Mucosa of rectum (tissue), 2 donors: ENCODE measurements around the gene BAHCC1.

ENCODE experiments used
- H3K27ac ChIP-seq, 2 donors: one replicate each; pipeline ENCODE4 v1.7.0; 2013; ENCODE audit warnings: inconsistent platforms in 2 of 2, low read depth in 2 of 2, low read length in 2 of 2
- H3K27me3 ChIP-seq, 2 donors: one replicate each; pipeline ENCODE4 v1.7.0; 2013; ENCODE audit warnings: low read length in 2 of 2; ENCODE audit not compliant: control insufficient read depth in 2 of 2, insufficient read depth in 2 of 2
- H3K36me3 ChIP-seq, 2 donors: one replicate each; pipeline ENCODE4 v1.7.0; 2013; ENCODE audit warnings: low read length in 2 of 2; ENCODE audit not compliant: control insufficient read depth in 2 of 2, insufficient read depth in 2 of 2
- H3K4me1 ChIP-seq, 2 donors: one replicate each; pipeline ENCODE4 v1.7.0; 2013; ENCODE audit warnings: low read length in 2 of 2, mild to moderate bottlenecking in 1 of 2; ENCODE audit not compliant: control insufficient read depth in 2 of 2, insufficient read depth in 2 of 2
- H3K4me3 ChIP-seq, 2 donors: one replicate each; pipeline ENCODE4 v1.7.0; 2013; ENCODE audit warnings: low read length in 2 of 2
- H3K9ac ChIP-seq, 2 donors: one replicate each; pipeline ENCODE4 v1.7.0; 2013; ENCODE audit warnings: low read length in 2 of 2, low read depth in 1 of 2, mild to moderate bottlenecking in 1 of 2
- H3K9me3 ChIP-seq, 2 donors: one replicate each; pipeline ENCODE4 v1.7.0; 2013; ENCODE audit warnings: low read length in 2 of 2; ENCODE audit not compliant: control insufficient read depth in 2 of 2
- donor health status: healthy.
- donor health status: Normal muscosa, but diverticular disease.

BAHCC1 gene

GRCh38 chr17:81380131-81380530, 15.1 kb upstream of the BAHCC1 start:
- H3K27ac ChIP-seq = no peak overlapping the region
- peaks cover 0 to 5% of the 10 kb centered on the region in 2 donors for H3K4me1 ChIP-seq
- no peaks in the 10 kb centered on the region for H3K27me3 ChIP-seq
- H3K36me3 ChIP-seq = no peaks in the 10 kb centered on the region
- H3K4me3 ChIP-seq = no peak overlapping the region
- H3K9ac ChIP-seq = no peak overlapping the region
- no peaks in the 10 kb centered on the region for H3K9me3 ChIP-seq

GRCh38 chr17:81380666-81381518, 14.4 kb upstream of the BAHCC1 start:
- H3K27ac ChIP-seq = no peak overlapping the region

GRCh38 chr17:81381632-81382577, 13.4 kb upstream of the BAHCC1 start:
- Histone ChIP-seq H3K9ac (no peak overlapping the region), H3K4me1 (peaks cover 12 to 15% of the 10 kb centered on the region in 2 donors), H3K27me3 (no peaks in the 10 kb centered on the region), H3K36me3 (no peaks in the 10 kb centered on the region), H3K9me3 (no peaks in the 10 kb centered on the region), H3K4me3 (no peak overlapping the region), H3K27ac (no peak overlapping the region)

More at GRCh38 chr17:81380666-81381518, 14.4 kb upstream of the BAHCC1 start:
- no peak overlapping the region for H3K4me3 ChIP-seq
- no peak overlapping the region for H3K9ac ChIP-seq
- peaks cover 7 to 8% of the 10 kb centered on the region in 2 donors for H3K4me1 ChIP-seq
- no peaks in the 10 kb centered on the region for H3K36me3 ChIP-seq
- no peaks in the 10 kb centered on the region for H3K27me3 ChIP-seq
- no peaks in the 10 kb centered on the region for H3K9me3 ChIP-seq

GRCh38 chr17:81382851-81383250, 12.4 kb upstream of the BAHCC1 start:
- Histone ChIP-seq H3K9me3 (no peaks in the 10 kb centered on the region), H3K27ac (no peak overlapping the region), H3K4me1 (peaks cover 16 to 17% of the 10 kb centered on the region in 2 donors), H3K27me3 (no peaks in the 10 kb centered on the region), H3K36me3 (no peaks in the 10 kb centered on the region), H3K9ac (no peak overlapping the region), H3K4me3 (no peak overlapping the region)

- Histone ChIP-seq H3K4me1 (peaks cover 25 to 26% of the 10 kb centered on the region in 2 donors), H3K27ac (no peak overlapping the region), H3K27me3 (no peaks in the 10 kb centered on the region), H3K9ac (no peak overlapping the region), H3K4me3 (no peak overlapping the region), H3K9me3 (no peaks in the 10 kb centered on the region), H3K36me3 (no peaks in the 10 kb centered on the region)
Observed at GRCh38 chr17:81383504-81384421, 11.5 kb upstream of the BAHCC1 start.

GRCh38 chr17:81384929-81385319, 10.3 kb upstream of the BAHCC1 start:
- no peak overlapping the region for H3K27ac ChIP-seq
- no peaks in the 10 kb centered on the region for H3K9me3 ChIP-seq
- H3K27me3 ChIP-seq = no peaks in the 10 kb centered on the region
- H3K4me3 ChIP-seq = no peak overlapping the region
- no peak overlapping the region for H3K9ac ChIP-seq
- peaks cover 25 to 29% of the 10 kb centered on the region in 2 donors for H3K4me1 ChIP-seq
- H3K36me3 ChIP-seq = no peaks in the 10 kb centered on the region

- Histone ChIP-seq H3K9ac (peak overlapping the region in 1 of 2 donors; percentile 93), H3K27me3 (no peaks in the 10 kb centered on the region), H3K36me3 (no peaks in the 10 kb centered on the region), H3K4me3 (no peak overlapping the region), H3K9me3 (no peaks in the 10 kb centered on the region), H3K27ac (peak overlapping the region in 1 of 2 donors; percentile 88), H3K4me1 (peaks cover 25 to 29% of the 10 kb centered on the region in 2 donors)
Observed at GRCh38 chr17:81385320-81386111, 9.7 kb upstream of the BAHCC1 start.

- H3K4me1 ChIP-seq = peaks cover 25 to 30% of the 10 kb centered on the region in 2 donors
Observed at GRCh38 chr17:81386141-81386645, 9.1 kb upstream of the BAHCC1 start.

More at GRCh38 chr17:81386141-81386645, 9.1 kb upstream of the BAHCC1 start:
- Histone ChIP-seq H3K4me3 (no peak overlapping the region), H3K9me3 (no peaks in the 10 kb centered on the region), H3K9ac (peak overlapping the region in 1 of 2 donors; percentile 93), H3K27me3 (no peaks in the 10 kb centered on the region), H3K36me3 (no peaks in the 10 kb centered on the region), H3K27ac (peak overlapping the region in 1 of 2 donors; percentile 88)
